Measurements from ENCODE around the gene SMARCAD1. TPM values are rescaled to one million over a fixed set of nuclear protein-coding genes. Genes with fewer than 3 reads are reported as not detected.

Gene SMARCAD1
- polyA plus RNA-seq, 1 donor (not counting 4 experiments of a cell fraction or from before 2014, with no cell fraction given), result 27.8 TPM

DNA sequence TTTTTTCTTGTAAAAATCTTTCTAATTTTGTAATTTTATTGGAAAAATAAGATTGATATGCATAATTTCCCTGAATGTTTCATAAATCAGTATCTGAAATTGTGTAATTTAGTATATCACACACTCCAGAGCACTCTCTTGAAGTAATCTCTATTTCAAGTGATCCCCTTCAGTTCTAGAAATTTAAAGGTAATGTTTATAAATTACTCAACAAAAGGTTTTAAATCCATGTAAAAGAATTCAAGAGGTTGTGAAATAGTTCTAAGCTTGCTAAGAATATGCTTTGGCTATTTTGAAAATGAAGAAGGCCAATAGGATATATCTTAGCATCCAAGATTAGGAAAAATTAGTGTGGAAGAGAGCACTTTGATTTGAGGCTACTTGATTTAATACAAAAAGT is 28.2 kb downstream of the SMARCAD1 start:
- TF ChIP-seq CTCF (optimal IDR thresholded peaks at IDR 0.05 in 1 of 3, IDR thresholded peaks at IDR 0.05 in 1 of 3, conservative IDR thresholded peaks at IDR 0.05 in 1 of 3; ENCODE audit: extremely low read depth in 1 of 3, insufficient read depth in 2 of 3, low read length in 3 of 3) (no peak), EZH2 (IDR thresholded peaks at IDR 0.05; ENCODE audit: low read length) (no peak)
- Histone ChIP-seq H3K79me2 (ENCODE audit: control insufficient read depth, insufficient read depth, low read length) (no peaks in the 10 kb centered on the region), H3K9ac (ENCODE audit: control insufficient read depth, extremely low read depth, insufficient read depth, low read length) (no peak overlapping the region), H3K9me3 (ENCODE audit: control insufficient read depth, low read depth, low read length) (no peaks in the 10 kb centered on the region), H4K20me1 (ENCODE audit: control insufficient read depth, extremely low read depth, insufficient read depth, low read length) (no peaks in the 10 kb centered on the region), H3K4me3 (ENCODE audit: control insufficient read depth in 2 of 3, extremely low read depth in 1 of 3, insufficient read depth in 2 of 3, low read depth in 1 of 3, low read length in 3 of 3) (no peak overlapping the region), H3K27me3 (ENCODE audit: control insufficient read depth, extremely low read depth, insufficient read depth, low read length) (no peaks in the 10 kb centered on the region), H3K27ac (ENCODE audit: control insufficient read depth, insufficient read depth, low read length) (no peak overlapping the region), H3K4me2 (ENCODE audit: control insufficient read depth, extremely low read depth, insufficient read depth, low read depth, low read length) (no peak overlapping the region), H3K9me1 (ENCODE audit: control insufficient read depth, extremely low read depth, insufficient read depth, low read length) (no peaks in the 10 kb centered on the region), H3K4me1 (ENCODE audit: control insufficient read depth, extremely low read depth, insufficient read depth, low read length) (no peaks in the 10 kb centered on the region), H3K36me3 (ENCODE audit: control insufficient read depth in 2 of 2, extremely low read depth in 1 of 2, insufficient read depth in 2 of 2, low read length in 2 of 2) (peaks cover 0 to 7% of the 10 kb centered on the region in 2 experiments), H2AFZ (ENCODE audit: control insufficient read depth, low read length) (no peak overlapping the region)
- FAIRE-seq, result no peak
- DNase-seq (ENCODE audit: low read depth, low spot score), result no peak
- dilution Hi-C loops (cut with MboI; ENCODE audit: extremely low pct_ligation_motif_present, low sequenced_read_pairs), result no loop called here

DNA sequence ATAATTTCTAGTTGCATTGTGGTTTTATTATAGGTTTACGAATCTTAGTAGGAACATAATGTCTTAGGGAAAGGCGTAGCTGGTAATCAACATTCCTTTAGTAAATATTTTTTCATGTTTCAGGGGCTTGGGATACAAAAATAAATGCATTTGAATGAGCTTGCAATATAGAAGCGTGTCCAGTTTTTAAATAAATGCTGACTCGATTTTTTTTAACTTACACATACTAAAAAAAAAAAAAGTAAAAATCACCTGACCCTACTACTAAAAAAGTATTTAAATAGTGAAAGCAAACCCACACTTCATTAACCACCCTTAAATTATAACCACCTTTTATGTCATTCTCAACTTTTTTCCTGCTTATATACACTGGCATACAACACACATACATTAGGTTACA is 29.6 kb downstream of the SMARCAD1 start:
- Histone ChIP-seq H3K9ac (ENCODE audit: control insufficient read depth, extremely low read depth, insufficient read depth, low read length) (no peak overlapping the region), H4K20me1 (ENCODE audit: control insufficient read depth, extremely low read depth, insufficient read depth, low read length) (no peaks in the 10 kb centered on the region), H3K27me3 (ENCODE audit: control insufficient read depth, extremely low read depth, insufficient read depth, low read length) (no peaks in the 10 kb centered on the region), H3K4me3 (ENCODE audit: control insufficient read depth in 2 of 3, extremely low read depth in 1 of 3, insufficient read depth in 2 of 3, low read depth in 1 of 3, low read length in 3 of 3) (no peak overlapping the region), H3K36me3 (ENCODE audit: control insufficient read depth in 2 of 2, extremely low read depth in 1 of 2, insufficient read depth in 2 of 2, low read length in 2 of 2) (peaks cover 5 to 7% of the 10 kb centered on the region in 2 experiments), H3K4me2 (ENCODE audit: control insufficient read depth, extremely low read depth, insufficient read depth, low read depth, low read length) (no peak overlapping the region), H3K4me1 (ENCODE audit: control insufficient read depth, extremely low read depth, insufficient read depth, low read length) (no peaks in the 10 kb centered on the region), H3K9me1 (ENCODE audit: control insufficient read depth, extremely low read depth, insufficient read depth, low read length) (no peaks in the 10 kb centered on the region), H3K79me2 (ENCODE audit: control insufficient read depth, insufficient read depth, low read length) (no peaks in the 10 kb centered on the region), H3K27ac (ENCODE audit: control insufficient read depth, insufficient read depth, low read length) (no peak overlapping the region), H2AFZ (ENCODE audit: control insufficient read depth, low read length) (no peak overlapping the region), H3K9me3 (ENCODE audit: control insufficient read depth, low read depth, low read length) (no peaks in the 10 kb centered on the region)
- DNase-seq (ENCODE audit: low read depth, low spot score) (no peak), FAIRE-seq (no peak)
- dilution Hi-C loops (cut with MboI; ENCODE audit: extremely low pct_ligation_motif_present, low sequenced_read_pairs), result no loop called here
- no peak for TF ChIP-seq EZH2 (IDR thresholded peaks at IDR 0.05; ENCODE audit: low read length)
- no peak for TF ChIP-seq CTCF (optimal IDR thresholded peaks at IDR 0.05 in 1 of 3, IDR thresholded peaks at IDR 0.05 in 1 of 3, conservative IDR thresholded peaks at IDR 0.05 in 1 of 3; ENCODE audit: extremely low read depth in 1 of 3, insufficient read depth in 2 of 3, low read length in 3 of 3)

Measured in keratinocyte (primary cell).